Endothelial cell of umbilical vein (primary cell): Measurements from ENCODE around the gene TPK1. TPM values are rescaled to one million over a fixed set of nuclear protein-coding genes. Genes with fewer than 3 reads are reported as not detected.
"Not testable (repeated sequence)": the region's sequence is repeated elsewhere in the genome, so short reads cannot be mapped to it uniquely, and the experiment has no call there.

Experiments
- BruUV-seq: library from RNA; stranded (reverse); fragments of 400-500 nt; replicated peaks from 2 replicates; lab custom pipeline; 2021; lab: Mats Ljungman, UMichigan
- CTCF ChIA-PET: fragments of 300-600, 350-600 bp; sonication (Branson Sonifier 250); formaldehyde crosslinking; loops from one replicate; lab custom pipeline; 2021; ENCODE audit warnings: antibody characterized with exemption, inconsistent platforms; lab: Charles Lee
- POLR2A ChIA-PET: fragments of 300-600, 350-600 bp; sonication (Branson Sonifier 250); formaldehyde crosslinking; loops from one replicate; lab custom pipeline; 2021; ENCODE audit warnings: antibody characterized with exemption, inconsistent platforms; lab: Charles Lee
- DNase-seq: peaks from one replicate; pipeline ENCODE4 v3.0.0-alpha.2; 2011; ENCODE audit warnings: low read depth, low spot score
- FAIRE-seq: peaks from 2 replicates; lab custom pipeline; 2011; peaks lifted over from hg19 to GRCh38; lab: Jason Lieb, UNC
- H2AFZ ChIP-seq: 2 replicates; pipeline ENCODE4 v1.6.0; 2012; ENCODE audit warnings: low read depth, low read length, control low read depth, inconsistent platforms
- H3K27ac ChIP-seq: 2 replicates; pipeline ENCODE4 v1.5.1; 2011; ENCODE audit warnings: low read depth, mild to moderate bottlenecking, control low read depth, low read length, moderate library complexity; ENCODE audit not compliant: insufficient read depth
- H3K27me3 ChIP-seq, 2 experiments: 2 replicates each; pipeline versions ENCODE4 v1.6.0 to v1.6.1; 2011; ENCODE audit warnings: low read length in 2 of 2, mixed read lengths in 1 of 2; ENCODE audit not compliant: control insufficient read depth in 2 of 2, insufficient read depth in 2 of 2
- H3K36me3 ChIP-seq, 2 experiments: 2 replicates in 1 of 2; 3 replicates in 1 of 2; pipeline ENCODE4 v1.5.1; 2011; ENCODE audit warnings: low read length in 2 of 2, mild to moderate bottlenecking in 1 of 2, moderate library complexity in 1 of 2; ENCODE audit not compliant: control insufficient read depth in 2 of 2, insufficient read depth in 2 of 2; ENCODE audit errors: extremely low read depth in 1 of 2
- H3K4me1 ChIP-seq: 3 replicates; pipeline ENCODE4 v1.5.1; 2011; ENCODE audit warnings: mild to moderate bottlenecking, low read length; ENCODE audit not compliant: control insufficient read depth, insufficient read depth; ENCODE audit errors: extremely low read depth
- H3K4me2 ChIP-seq: 2 replicates; pipeline ENCODE4 v1.6.1; 2011; ENCODE audit warnings: low read length, control low read depth, mixed read lengths; ENCODE audit not compliant: insufficient read depth
- H3K4me3 ChIP-seq, 3 experiments: fragments of 200-600 bp in 1 of 3; sonication (generic), shearing (Covaris generic) in 1 of 3; replicated peaks in 1 of 3; 2 replicates each; pipeline ENCODE4 v1.5.1; 2011 to 2016; ENCODE audit warnings: control low read depth in 3 of 3, low read length in 3 of 3, mild to moderate bottlenecking in 2 of 3, inconsistent platforms in 1 of 3, low read depth in 1 of 3, moderate library complexity in 1 of 3; ENCODE audit not compliant: insufficient read depth in 1 of 3
- H3K79me2 ChIP-seq: 2 replicates; pipeline ENCODE4 v1.6.0; 2012; ENCODE audit warnings: low read length, inconsistent platforms; ENCODE audit not compliant: control insufficient read depth, insufficient read depth
- H3K9ac ChIP-seq: replicated peaks from 2 replicates; pipeline ENCODE3; 2011; ENCODE audit warnings: low read length, control low read depth; ENCODE audit not compliant: insufficient read depth; ENCODE audit errors: extremely low read depth
- H3K9me1 ChIP-seq: replicated peaks from 3 replicates; pipeline ENCODE4 v1.6.0; 2011; ENCODE audit warnings: mild to moderate bottlenecking, low read length; ENCODE audit not compliant: control insufficient read depth, insufficient read depth; ENCODE audit errors: extremely low read depth
- H3K9me3 ChIP-seq: replicated peaks from 2 replicates; pipeline ENCODE4 v1.5.1; 2012; ENCODE audit warnings: low read length, inconsistent platforms; ENCODE audit not compliant: control insufficient read depth, insufficient read depth
- H4K20me1 ChIP-seq: replicated peaks from 2 replicates; pipeline ENCODE3; 2011; ENCODE audit warnings: mild to moderate bottlenecking, low read length; ENCODE audit not compliant: control insufficient read depth, insufficient read depth; ENCODE audit errors: extremely low read depth
- CTCF ChIP-seq, 2 donors: IDR thresholded peaks; 1 replicate in 1 of 2; 2 replicates in 1 of 2; pipeline ENCODE4 v1.5.1; 2011; ENCODE audit warnings: low read length in 2 of 2, mild to moderate bottlenecking in 2 of 2, moderate library complexity in 2 of 2, control low read depth in 1 of 2, inconsistent platforms in 1 of 2, low read depth in 1 of 2; ENCODE audit not compliant: insufficient read depth in 1 of 2; ENCODE audit errors: extremely low read depth in 1 of 2
- EZH2 ChIP-seq: IDR thresholded peaks from 2 replicates; pipeline ENCODE4 v1.6.1; 2012; ENCODE audit warnings: borderline replicate concordance, low read depth, mild to moderate bottlenecking, moderate library complexity, low read length, inconsistent platforms; ENCODE audit not compliant: severe bottlenecking
- FOS ChIP-seq: IDR thresholded peaks from 2 replicates; pipeline ENCODE4 v1.6.1; 2011; ENCODE audit warnings: mild to moderate bottlenecking, low read length, moderate library complexity, borderline replicate concordance; ENCODE audit not compliant: insufficient read depth
- GATA2 ChIP-seq: IDR thresholded peaks from 2 replicates; pipeline ENCODE4 v1.7.0; 2011; ENCODE audit warnings: low read depth, mild to moderate bottlenecking, moderate library complexity, mixed read lengths, low read length; ENCODE audit not compliant: insufficient read length, insufficient read depth
- JUN ChIP-seq: IDR thresholded peaks from 2 replicates; pipeline ENCODE4 v1.6.1; 2011; ENCODE audit warnings: borderline replicate concordance, low read depth; ENCODE audit not compliant: insufficient read length, insufficient read depth
- MAX ChIP-seq: IDR thresholded peaks from 2 replicates; pipeline ENCODE4 v1.6.1; 2011; ENCODE audit not compliant: insufficient read depth, insufficient read length
- MYC ChIP-seq: IDR thresholded peaks from one replicate; pipeline ENCODE4 v1.6.1; 2011; ENCODE audit warnings: mild to moderate bottlenecking, low read depth, low read length
- POLR2A ChIP-seq: IDR thresholded peaks from 2 replicates; pipeline ENCODE4 v1.6.1; 2012; ENCODE audit warnings: low read depth, mild to moderate bottlenecking, control low read depth, low read length
- POLR2AphosphoS5 ChIP-seq: IDR thresholded peaks from 2 replicates; pipeline ENCODE4 v1.6.1; 2012; ENCODE audit warnings: low read depth, mild to moderate bottlenecking, control low read depth, low read length, moderate library complexity; ENCODE audit not compliant: insufficient read depth
- dilution Hi-C: fragments of 300-500 bp; cut with MboI; formaldehyde crosslinking; loops from one replicate; pipeline ENCODE4 v1.15.0; 2019; ENCODE audit warnings: low sequenced_read_pairs; ENCODE audit not compliant: extremely low pct_ligation_motif_present
- intact Hi-C: fragments of 100-400 bp; cut with micrococcal nuclease; formaldehyde crosslinking; loops from one replicate; pipeline ENCODE4 v1.10.0; 2022
- polyA plus RNA-seq, 4 experiments: library from polyadenylated mRNA; depleted of rRNA in 3 of 4; stranded (reverse) in 3 of 4; unstranded in 1 of 4; fragments of >200 nt; gene quantifications; 2 replicates each; pipeline versions ENCODE4 v1.2.1 to v1.2.3, GENCODE V29; 2011 to 2012; ENCODE audit warnings: missing spikeins in 1 of 4
- total RNA-seq: library from RNA; stranded (reverse); gene quantifications from 2 replicates; pipeline ENCODE4 v1.2.3, GENCODE V29; 2021

The TPK1 gene
- total and polyA plus RNA-seq, 2 donors (not counting 3 experiments of a cell fraction or from before 2014, with no cell fraction given): 7.5 to 9.3 TPM

GRCh38 chr7:144780071-144780608 is 55.7 kb downstream of the TPK1 start:
- CTCF ChIA-PET: interaction anchor here (1.3 kb wide), 1 partner anchor 9 kb away, joined by 4 read pairs; no protein-coding TSS in a partner anchor
- DNase-seq (no peak), FAIRE-seq (no peak)
- no peak for TF ChIP-seq GATA2
- no peak for TF ChIP-seq EZH2
- TF ChIP-seq CTCF (IDR thresholded peaks at IDR 0.05; ENCODE audit: extremely low read depth in 1 of 2, insufficient read depth in 1 of 2, low read depth in 1 of 2, low read length in 2 of 2): no peak
- no peak for TF ChIP-seq MYC
- no peak for TF ChIP-seq JUN
- no peak for TF ChIP-seq MAX
- TF ChIP-seq POLR2AphosphoS5: no peak
- no peak for TF ChIP-seq FOS
- TF ChIP-seq POLR2A: no peak
- no peaks in the 10 kb centered on the region for H3K4me1 ChIP-seq
- H3K27ac ChIP-seq: no peak overlapping the region
- POLR2A ChIA-PET: no interaction called here
- H3K9me3 ChIP-seq: no peaks in the 10 kb centered on the region
- no peak overlapping the region for H3K9ac ChIP-seq
- intact Hi-C loops (no loop called here), dilution Hi-C loops (no loop called here)
- H3K4me3 ChIP-seq: no peak overlapping the region
- H3K36me3 ChIP-seq: no peaks in the 10 kb centered on the region
- no TSS peak for BruUV-seq
- H3K9me1 ChIP-seq: no peaks in the 10 kb centered on the region
- no peak overlapping the region for H3K4me2 ChIP-seq
- no peaks in the 10 kb centered on the region for H4K20me1 ChIP-seq
- H3K27me3 ChIP-seq: no peaks in the 10 kb centered on the region
- H3K79me2 ChIP-seq: no peaks in the 10 kb centered on the region
- no peak overlapping the region for H2AFZ ChIP-seq

- H3K79me2 ChIP-seq, DNase-seq, BruUV-seq, H3K36me3 ChIP-seq, H3K27ac ChIP-seq, FAIRE-seq, H3K9me1 ChIP-seq, POLR2A ChIA-PET, dilution Hi-C loops, H4K20me1 ChIP-seq, H3K27me3 ChIP-seq, H3K4me2 ChIP-seq, H3K4me3 ChIP-seq, H3K9ac ChIP-seq, intact Hi-C loops, H2AFZ ChIP-seq, H3K4me1 ChIP-seq, CTCF ChIA-PET, H3K9me3 ChIP-seq: not testable (repeated sequence)
Measured at GRCh38 chr7:144777889-144778288, 58.0 kb downstream of the TPK1 start.
